ENCODE measurements around the gene RNF214.

The RNF214 gene

GRCh38 chr11:117279711-117280376 is 47.4 kb downstream of the RNF214 start:
- TF ChIP-seq, protein P1, sequence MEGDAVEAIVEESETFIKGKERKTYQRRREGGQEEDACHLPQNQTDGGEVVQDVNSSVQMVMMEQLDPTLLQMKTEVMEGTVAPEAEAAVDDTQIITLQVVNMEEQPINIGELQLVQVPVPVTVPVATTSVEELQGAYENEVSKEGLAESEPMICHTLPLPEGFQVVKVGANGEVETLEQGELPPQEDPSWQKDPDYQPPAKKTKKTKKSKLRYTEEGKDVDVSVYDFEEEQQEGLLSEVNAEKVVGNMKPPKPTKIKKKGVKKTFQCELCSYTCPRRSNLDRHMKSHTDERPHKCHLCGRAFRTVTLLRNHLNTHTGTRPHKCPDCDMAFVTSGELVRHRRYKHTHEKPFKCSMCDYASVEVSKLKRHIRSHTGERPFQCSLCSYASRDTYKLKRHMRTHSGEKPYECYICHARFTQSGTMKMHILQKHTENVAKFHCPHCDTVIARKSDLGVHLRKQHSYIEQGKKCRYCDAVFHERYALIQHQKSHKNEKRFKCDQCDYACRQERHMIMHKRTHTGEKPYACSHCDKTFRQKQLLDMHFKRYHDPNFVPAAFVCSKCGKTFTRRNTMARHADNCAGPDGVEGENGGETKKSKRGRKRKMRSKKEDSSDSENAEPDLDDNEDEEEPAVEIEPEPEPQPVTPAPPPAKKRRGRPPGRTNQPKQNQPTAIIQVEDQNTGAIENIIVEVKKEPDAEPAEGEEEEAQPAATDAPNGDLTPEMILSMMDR (IDR thresholded peaks at IDR 0.05): no peak
- peaks cover 38 to 75% (median 45%) of the 10 kb centered on the region in 3 donors for H3K36me3 ChIP-seq
- DNase-seq: no peak
- no peaks in the 10 kb centered on the region for H3K9me3 ChIP-seq
- no peak overlapping the region for H3K27ac ChIP-seq
- intact Hi-C loops (cut with DNase I; ENCODE audit: low total_unique reads): no loop called here
- no peak overlapping the region for H3K4me3 ChIP-seq
- H3K27me3 ChIP-seq: no peaks in the 10 kb centered on the region
- no peaks in the 10 kb centered on the region for H3K4me1 ChIP-seq

GRCh38 chr11:117281159-117281558 is 48.7 kb downstream of the RNF214 start:
- H3K4me3 ChIP-seq: no peak overlapping the region
- no peaks in the 10 kb centered on the region for H3K27me3 ChIP-seq
- TF ChIP-seq, protein P1 (IDR thresholded peaks at IDR 0.05): no peak
- intact Hi-C loops (cut with DNase I; ENCODE audit: low total_unique reads): no loop called here
- no peak for DNase-seq
- H3K4me1 ChIP-seq: no peaks in the 10 kb centered on the region
- H3K9me3 ChIP-seq: no peaks in the 10 kb centered on the region
- no peak overlapping the region for H3K27ac ChIP-seq
- peaks cover 42 to 78% (median 58%) of the 10 kb centered on the region in 3 donors for H3K36me3 ChIP-seq

DNA sequence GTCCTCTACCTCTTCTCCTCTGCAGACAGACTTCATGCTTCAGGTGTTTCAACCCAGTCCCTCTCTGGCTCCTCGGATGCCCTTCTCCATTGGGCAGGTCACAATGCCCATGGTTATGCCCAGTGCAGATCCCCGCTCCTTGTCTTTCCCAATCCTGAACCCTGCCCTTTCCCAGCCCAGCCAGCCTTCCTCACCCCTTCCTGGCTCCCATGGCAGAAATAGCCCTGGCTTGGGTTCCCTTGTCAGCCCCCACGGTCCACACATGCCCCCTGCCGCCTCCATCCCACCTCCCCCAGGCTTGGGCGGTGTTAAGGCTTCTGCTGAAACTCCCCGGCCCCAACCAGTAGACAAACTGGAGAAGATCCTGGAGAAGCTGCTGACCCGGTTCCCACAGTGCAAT is 49.4 kb downstream of the RNF214 start:
- H3K27ac ChIP-seq: no peak overlapping the region
- TF ChIP-seq, protein P1 (IDR thresholded peaks at IDR 0.05): no peak
- no peak for DNase-seq
- no peaks in the 10 kb centered on the region for H3K4me1 ChIP-seq
- no peaks in the 10 kb centered on the region for H3K27me3 ChIP-seq
- intact Hi-C loops (cut with DNase I; ENCODE audit: low total_unique reads): no loop called here
- H3K4me3 ChIP-seq: no peak overlapping the region
- H3K9me3 ChIP-seq: no peaks in the 10 kb centered on the region
- peaks cover 47 to 79% (median 63%) of the 10 kb centered on the region in 3 donors for H3K36me3 ChIP-seq

DNA sequence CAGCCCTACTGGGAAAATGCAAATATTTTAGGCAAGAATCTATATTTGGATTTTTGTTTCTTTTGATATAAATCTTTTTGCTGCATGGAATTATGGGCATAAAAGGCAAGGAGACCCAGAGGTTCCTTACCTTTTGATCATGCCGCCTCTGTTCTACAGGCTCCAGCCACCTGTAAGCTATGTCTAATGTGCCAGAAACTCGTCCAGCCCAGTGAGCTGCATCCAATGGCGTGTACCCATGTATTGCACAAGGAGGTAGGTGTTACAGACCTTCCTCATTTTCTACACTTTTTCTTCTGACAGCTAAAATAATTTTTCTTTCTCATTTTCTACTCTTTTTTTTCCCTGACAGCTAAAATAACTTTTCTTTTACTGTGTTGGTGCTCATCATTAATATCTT is 50.5 kb downstream of the RNF214 start:
- TF ChIP-seq, protein P1 (IDR thresholded peaks at IDR 0.05): no peak
- DNase-seq: no peak
- H3K4me1 ChIP-seq: no peaks in the 10 kb centered on the region
- peaks cover 55 to 87% (median 71%) of the 10 kb centered on the region in 3 donors for H3K36me3 ChIP-seq
- H3K27ac ChIP-seq: no peak overlapping the region
- no peaks in the 10 kb centered on the region for H3K9me3 ChIP-seq
- H3K27me3 ChIP-seq: no peaks in the 10 kb centered on the region
- intact Hi-C loops (cut with DNase I; ENCODE audit: low total_unique reads): no loop called here
- no peak overlapping the region for H3K4me3 ChIP-seq

GRCh38 chr11:117284053-117284452 is 51.6 kb downstream of the RNF214 start:
- H3K27me3 ChIP-seq: no peaks in the 10 kb centered on the region
- no peak for DNase-seq
- TF ChIP-seq, protein P1 (IDR thresholded peaks at IDR 0.05): no peak
- H3K9me3 ChIP-seq: no peaks in the 10 kb centered on the region
- intact Hi-C loops (cut with DNase I; ENCODE audit: low total_unique reads): no loop called here
- H3K36me3 ChIP-seq: peaks cover 64 to 98% (median 80%) of the 10 kb centered on the region in 3 donors
- no peaks in the 10 kb centered on the region for H3K4me1 ChIP-seq
- no peak overlapping the region for H3K27ac ChIP-seq
- H3K4me3 ChIP-seq: no peak overlapping the region

All from tibial artery (tissue), 4 donors.